ENCODE data around the gene WNT5B.

GRCh38 chr12:1688086-1688710 is 59.2 kb downstream of the WNT5B start:
- TF ChIP-seq CTCF (IDR thresholded peaks at IDR 0.05; ENCODE audit: low read depth, low read length), result no peak
- TF ChIP-seq MAX (IDR thresholded peaks at IDR 0.05; ENCODE audit: low read depth, low read length), result no peak

All from NB4 (cell line).